Common myeloid progenitor, CD34-positive (primary cell): ENCODE results near the gene AMBRA1.
"Not testable (repeated sequence)": the region's sequence is repeated elsewhere in the genome, so short reads cannot be mapped to it uniquely, and the experiment has no call there.

Experiments
- CTCF ChIA-PET: fragments of 350-600 bp; sonication (Branson Sonifier 250); formaldehyde crosslinking; loops from one replicate; lab custom pipeline; 2021; ENCODE audit warnings: antibody characterized with exemption; lab: Charles Lee
- POLR2A ChIA-PET: fragments of 350-600 bp; sonication (Branson Sonifier 250); formaldehyde crosslinking; loops from one replicate; lab custom pipeline; 2021; ENCODE audit warnings: antibody characterized with exemption; lab: Charles Lee
- DNase-seq, 3 donors: peaks; one replicate each; pipeline versions ENCODE4 v3.0.0 to v3.0.0-alpha.2; 2013
- H3K27ac ChIP-seq, 2 experiments: 1 replicate in 1 of 2; 2 replicates in 1 of 2; pipeline ENCODE4 v1.7.0; 2013; ENCODE audit warnings: inconsistent platforms in 2 of 2, low read length in 2 of 2, mild to moderate bottlenecking in 2 of 2, low read depth in 1 of 2, moderate library complexity in 1 of 2; ENCODE audit not compliant: severe bottlenecking in 2 of 2, insufficient read depth in 1 of 2, poor library complexity in 1 of 2
- H3K27me3 ChIP-seq, 5 experiments: replicated peaks in 2 of 5; 1 replicate in 3 of 5; 2 replicates in 2 of 5; pipeline versions ENCODE4 v1.6.1 to v1.7.0; 2013; ENCODE audit warnings: low read length in 4 of 5, mild to moderate bottlenecking in 2 of 5, moderate library complexity in 2 of 5, inconsistent platforms in 1 of 5; ENCODE audit not compliant: insufficient read depth in 5 of 5, control insufficient read depth in 4 of 5
- H3K36me3 ChIP-seq, 4 experiments: 1 replicate in 2 of 4; 2 replicates in 2 of 4; pipeline versions ENCODE4 v1.6.1 to v1.7.0; 2013; ENCODE audit warnings: low read length in 3 of 4, control low read depth in 1 of 4, mild to moderate bottlenecking in 1 of 4; ENCODE audit not compliant: control insufficient read depth in 4 of 4, insufficient read depth in 4 of 4
- H3K4me1 ChIP-seq, 4 experiments: 1 replicate in 3 of 4; 2 replicates in 1 of 4; pipeline versions ENCODE4 v1.6.1 to v1.7.1; 2013; ENCODE audit warnings: low read length in 3 of 4, mild to moderate bottlenecking in 3 of 4, control low read depth in 1 of 4, inconsistent platforms in 1 of 4, moderate library complexity in 1 of 4; ENCODE audit not compliant: control insufficient read depth in 4 of 4, insufficient read depth in 4 of 4; ENCODE audit errors: control extremely low read depth in 1 of 4
- H3K4me3 ChIP-seq, 7 experiments: 1 replicate in 4 of 7; 2 replicates in 3 of 7; pipeline versions ENCODE4 v1.5.1 to v1.7.0; 2013; ENCODE audit warnings: mild to moderate bottlenecking in 7 of 7, low read length in 6 of 7, moderate library complexity in 6 of 7, inconsistent platforms in 2 of 7, low read depth in 2 of 7, control low read depth in 1 of 7; ENCODE audit not compliant: insufficient read depth in 4 of 7, control insufficient read depth in 1 of 7; ENCODE audit errors: extremely low read depth in 1 of 7
- H3K9me3 ChIP-seq, 5 experiments: 1 replicate in 4 of 5; 2 replicates in 1 of 5; pipeline versions ENCODE4 v1.6.1 to v1.7.1; 2013; ENCODE audit warnings: low read length in 4 of 5, mild to moderate bottlenecking in 2 of 5, inconsistent platforms in 1 of 5, low read depth in 1 of 5, moderate library complexity in 1 of 5; ENCODE audit not compliant: control insufficient read depth in 4 of 5, insufficient read depth in 2 of 5; ENCODE audit errors: control extremely low read depth in 1 of 5
- WGBS: methylation state at CpG from one replicate; pipeline ENCODE4 v1.1.5; 2013; ENCODE audit not compliant: insufficient coverage; 5-methylcytosine and 5-hydroxymethylcytosine counted together

Gene AMBRA1

DNA sequence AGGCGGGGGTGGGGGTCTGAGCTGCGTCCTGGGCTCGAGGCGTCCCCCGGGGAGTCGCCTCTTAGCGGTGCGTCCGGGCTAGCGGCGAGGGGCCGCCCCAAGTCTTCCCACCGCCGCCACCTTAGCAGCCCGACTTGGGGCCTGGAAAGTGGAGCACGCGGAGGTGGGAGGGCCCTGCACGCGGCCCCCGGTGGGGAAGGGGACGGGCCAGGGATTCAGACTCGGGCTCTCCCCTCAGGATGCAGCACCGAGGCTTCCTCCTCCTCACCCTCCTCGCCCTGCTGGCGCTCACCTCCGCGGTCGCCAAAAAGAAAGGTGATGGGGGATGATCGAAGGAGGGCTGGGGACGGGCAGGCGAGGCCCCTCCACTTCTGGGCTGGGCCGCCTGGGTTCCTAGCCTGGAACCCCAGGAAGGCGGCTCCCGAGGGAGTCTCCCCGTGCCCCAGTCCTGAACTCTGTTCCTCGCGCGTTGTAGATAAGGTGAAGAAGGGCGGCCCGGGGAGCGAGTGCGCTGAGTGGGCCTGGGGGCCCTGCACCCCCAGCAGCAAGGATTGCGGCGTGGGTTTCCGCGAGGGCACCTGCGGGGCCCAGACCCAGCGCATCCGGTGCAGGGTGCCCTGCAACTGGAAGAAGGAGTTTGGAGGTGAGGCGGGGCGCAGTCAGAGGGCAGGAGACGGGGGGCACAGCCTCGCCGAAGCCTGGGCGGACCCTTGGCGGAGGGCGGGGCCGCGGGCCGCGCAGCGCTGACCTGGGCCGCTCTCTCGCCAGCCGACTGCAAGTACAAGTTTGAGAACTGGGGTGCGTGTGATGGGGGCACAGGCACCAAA lies 211.8 kb downstream of the AMBRA1 start:
- peak in 1 of 3 donors; percentile 56 for DNase-seq
- H3K27ac ChIP-seq = no peak overlapping the region
- POLR2A ChIA-PET = interaction anchor here (0.6 kb wide), 1 partner anchor 23 kb away, joined by 3 read pairs; no protein-coding TSS in a partner anchor
- CTCF ChIA-PET = interaction anchor here (1.0 to 40.1 kb wide), 2 partner anchors 34 to 66 kb away, joined by 3 to 1037 read pairs; partner anchors contain the start of gene DGKZ
- peaks cover 0 to 32% (median 27%) of the 10 kb centered on the region in 4 experiments for H3K4me1 ChIP-seq
- H3K27me3 ChIP-seq = peaks cover 0 to 3% (median 0%) of the 10 kb centered on the region in 5 experiments
- peak overlapping the region; percentile 17 to 80 (median 49) for H3K4me3 ChIP-seq
- H3K9me3 ChIP-seq = no peaks in the 10 kb centered on the region
- whole genome bisulfite sequencing = 2% methylated on average over 51 of the region's 66 CpGs
- peaks cover 2 to 22% (median 17%) of the 10 kb centered on the region in 4 experiments for H3K36me3 ChIP-seq

DNA sequence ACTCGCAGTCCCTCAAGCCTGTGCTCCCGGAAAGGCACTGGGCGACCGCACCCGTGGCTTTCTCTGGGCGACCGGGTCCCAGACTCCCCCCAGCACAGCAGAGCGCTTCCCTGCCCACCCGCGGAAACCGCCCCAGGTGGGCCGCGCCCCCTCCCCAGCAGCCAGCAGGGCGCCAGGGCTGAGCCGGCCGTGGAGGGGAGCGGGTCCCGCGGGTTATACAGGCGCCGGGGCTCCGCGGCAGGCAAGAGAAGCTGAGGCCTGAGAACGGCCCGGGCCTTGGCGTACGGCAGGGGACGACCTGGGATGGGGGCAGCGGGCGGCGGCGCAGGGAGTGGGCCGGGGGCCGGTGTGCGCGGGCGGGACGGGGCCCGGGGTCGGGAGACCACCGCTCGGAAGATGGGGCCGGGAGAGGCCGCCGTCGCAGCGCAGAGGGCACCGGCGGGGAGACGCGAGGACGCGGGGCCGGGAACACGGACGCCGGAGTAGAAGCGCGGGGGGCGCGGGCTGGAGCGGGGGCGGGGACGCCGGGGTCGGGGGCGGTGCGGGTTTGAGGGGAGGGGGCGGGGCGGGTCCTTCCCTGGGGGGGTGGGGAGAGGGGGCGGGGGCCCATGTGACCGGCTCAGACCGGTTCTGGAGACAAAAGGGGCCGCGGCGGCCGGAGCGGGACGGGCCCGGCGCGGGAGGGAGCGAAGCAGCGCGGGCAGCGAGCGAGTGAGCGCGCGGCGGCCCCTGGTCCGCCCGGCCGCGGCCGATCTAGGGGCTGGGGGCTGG lies 212.6 kb downstream of the AMBRA1 start, which contains the start of gene MDK:
Gene MDK (plus strand): TSS at position 622 of the 771 bp plus-strand sequence. CDS start 389 bp downstream, outside the sequence.
- Histone ChIP-seq H3K27me3 (no peaks in the 10 kb centered on the region), H3K4me3 (peak within 1 kb of the TSS; percentile 53 to 80 (median 68)), H3K36me3 (peaks cover 4 to 29% (median 21%) of the 10 kb centered on the region in 4 experiments), H3K4me1 (peaks cover 0 to 32% (median 27%) of the 10 kb centered on the region in 4 experiments), H3K9me3 (no peaks in the 10 kb centered on the region), H3K27ac (peak within 1 kb of the TSS in 1 of 2 experiments; percentile 66)
- under 1% methylated on average over 37 of the region's 96 CpGs for WGBS
- POLR2A ChIA-PET = no interaction called here
- CTCF ChIA-PET = interaction anchor here (0.6 to 40.1 kb wide), 2 partner anchors 33 to 139 kb away, joined by 3 to 1037 read pairs; partner anchors contain the start of gene DGKZ
- DNase-seq = no peak

DNA sequence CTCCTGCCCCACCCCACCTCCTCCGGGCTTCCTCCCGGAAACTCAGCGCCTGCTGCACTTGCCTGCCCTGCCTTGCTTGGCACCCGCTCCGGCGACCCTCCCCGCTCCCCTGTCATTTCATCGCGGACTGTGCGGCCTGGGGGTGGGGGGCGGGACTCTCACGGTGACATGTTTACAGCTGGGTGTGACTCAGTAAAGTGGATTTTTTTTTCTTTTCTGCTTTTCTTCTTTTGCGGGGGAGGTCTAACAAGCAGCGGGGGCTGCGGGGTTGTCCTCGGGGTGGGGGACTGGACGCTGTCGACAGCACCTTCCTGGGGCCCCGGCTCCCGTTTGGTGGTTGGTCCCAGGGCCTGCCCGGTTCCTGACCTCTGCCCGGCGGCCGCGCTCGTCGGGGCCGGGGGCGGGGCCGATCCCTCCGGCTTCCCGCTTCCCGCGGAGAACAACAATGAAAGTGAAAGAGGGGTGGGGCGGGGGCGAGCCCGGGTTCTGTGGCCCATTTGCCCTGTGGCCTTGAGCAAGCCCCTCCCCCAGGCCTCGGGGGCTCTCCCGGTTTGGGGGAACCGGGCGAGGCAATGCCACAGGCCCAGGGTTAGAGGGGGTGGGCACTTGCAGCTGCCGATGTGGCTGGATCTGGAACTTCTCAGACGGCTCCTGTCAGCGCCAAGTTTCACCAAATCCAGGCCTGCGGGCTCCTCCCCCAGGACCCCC lies 213.3 kb downstream of the AMBRA1 start:
- Histone ChIP-seq H3K9me3 (no peaks in the 10 kb centered on the region), H3K36me3 (peaks cover 4 to 37% (median 26%) of the 10 kb centered on the region in 4 experiments), H3K4me1 (peaks cover 0 to 32% (median 27%) of the 10 kb centered on the region in 4 experiments), H3K4me3 (peak overlapping the region; percentile 53 to 80 (median 68)), H3K27ac (peak overlapping the region in 1 of 2 experiments; percentile 66), H3K27me3 (no peaks in the 10 kb centered on the region)
- WGBS = 0% methylated on average over 26 of the region's 45 CpGs
- ChIA-PET CTCF (interaction anchor here (0.6 to 40.1 kb wide), 2 partner anchors 32 to 139 kb away, joined by 3 to 1037 read pairs; partner anchors contain the start of gene DGKZ), POLR2A (interaction anchor here (0.8 kb wide), 1 partner anchor 37 kb away, joined by 3 read pairs; no protein-coding TSS in a partner anchor)
- peak; percentile 74 to 92 (median 90) for DNase-seq

DNA sequence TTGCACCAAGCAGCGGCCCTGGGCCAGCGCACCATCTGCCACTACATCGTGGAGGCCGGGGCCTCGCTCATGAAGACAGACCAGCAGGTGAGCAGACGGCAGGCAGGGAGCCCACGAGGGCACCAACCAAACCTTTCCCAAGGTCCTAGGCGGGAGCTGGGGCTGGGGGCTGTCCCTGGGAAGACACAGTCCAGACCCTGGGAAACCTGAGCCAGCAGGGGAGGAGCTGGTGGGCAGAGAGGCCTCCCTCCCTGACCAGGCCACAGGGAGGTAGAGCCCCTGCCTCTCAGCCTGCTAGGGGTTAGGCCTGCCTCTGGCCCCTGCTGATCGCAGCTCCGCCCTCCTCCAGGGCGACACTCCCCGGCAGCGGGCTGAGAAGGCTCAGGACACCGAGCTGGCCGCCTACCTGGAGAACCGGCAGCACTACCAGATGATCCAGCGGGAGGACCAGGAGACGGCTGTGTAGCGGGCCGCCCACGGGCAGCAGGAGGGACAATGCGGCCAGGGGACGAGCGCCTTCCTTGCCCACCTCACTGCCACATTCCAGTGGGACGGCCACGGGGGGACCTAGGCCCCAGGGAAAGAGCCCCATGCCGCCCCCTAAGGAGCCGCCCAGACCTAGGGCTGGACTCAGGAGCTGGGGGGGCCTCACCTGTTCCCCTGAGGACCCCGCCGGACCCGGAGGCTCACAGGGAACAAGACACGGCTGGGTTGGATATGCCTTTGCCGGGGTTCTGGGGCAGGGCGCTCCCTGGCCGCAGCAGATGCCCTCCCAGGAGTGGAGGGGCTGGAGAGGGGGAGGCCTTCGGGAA lies 214.1 kb downstream of the AMBRA1 start:
- H3K27ac ChIP-seq, H3K9me3 ChIP-seq, H3K4me3 ChIP-seq, H3K27me3 ChIP-seq, DNase-seq: not testable (repeated sequence)
- ChIA-PET CTCF (interaction anchor here (2.0 to 40.1 kb wide), 2 partner anchors 7 to 31 kb away, joined by 8 to 1037 read pairs; partner anchors contain the start of gene DGKZ), POLR2A (interaction anchor here (0.5 to 0.8 kb wide), 2 partner anchors 36 to 361 kb away, joined by 3 to 4 read pairs; no protein-coding TSS in a partner anchor)
- H3K36me3 ChIP-seq = peaks cover 6 to 45% (median 31%) of the 10 kb centered on the region in 4 experiments
- peaks cover 0 to 29% (median 27%) of the 10 kb centered on the region in 4 experiments for H3K4me1 ChIP-seq
- WGBS = 79% methylated on average over 10 of the region's 36 CpGs

DNA sequence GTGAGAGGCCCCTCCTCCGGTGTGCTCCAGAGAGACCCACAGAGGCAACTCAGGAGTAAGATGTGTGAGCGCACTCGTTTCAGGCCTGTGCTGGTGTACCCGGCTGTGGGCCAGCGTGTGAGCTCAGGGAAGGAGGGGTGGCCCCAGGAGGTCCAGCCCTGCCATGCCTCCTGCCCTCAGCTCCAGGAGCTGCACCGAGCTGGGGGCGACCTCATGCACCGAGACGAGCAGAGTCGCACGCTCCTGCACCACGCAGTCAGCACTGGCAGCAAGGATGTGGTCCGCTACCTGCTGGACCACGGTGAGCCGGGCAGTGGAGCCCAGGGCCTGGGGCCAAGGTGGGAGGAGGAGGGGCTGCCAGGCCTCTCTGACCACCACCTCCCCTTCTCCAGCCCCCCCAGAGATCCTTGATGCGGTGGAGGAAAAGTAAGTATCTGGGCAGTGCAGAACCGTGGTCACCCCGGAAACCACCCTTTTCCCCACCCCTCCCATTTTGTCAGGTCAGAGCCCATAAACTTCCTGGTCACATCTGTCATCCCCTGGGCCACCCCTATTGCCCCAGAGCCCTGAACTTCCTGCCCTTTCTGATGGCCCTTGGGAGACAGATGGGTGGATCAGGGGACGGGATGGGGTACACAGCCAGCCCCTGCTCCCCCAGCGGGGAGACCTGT lies 214.9 kb downstream of the AMBRA1 start:
- H3K9me3 ChIP-seq = no peaks in the 10 kb centered on the region
- H3K4me3 ChIP-seq = no peak overlapping the region
- H3K27ac ChIP-seq = no peak overlapping the region
- peaks cover 0 to 28% (median 26%) of the 10 kb centered on the region in 4 experiments for H3K4me1 ChIP-seq
- WGBS = 88% methylated on average over 15 of the region's 20 CpGs
- H3K36me3 ChIP-seq = peaks cover 6 to 52% (median 38%) of the 10 kb centered on the region in 4 experiments
- ChIA-PET POLR2A (interaction anchor here (0.5 kb wide), 1 partner anchor 361 kb away, joined by 4 read pairs; no protein-coding TSS in a partner anchor), CTCF (interaction anchor here (1.4 to 40.1 kb wide), 4 partner anchors 8 to 66 kb away, joined by 3 to 1037 read pairs (median 10); partner anchors contain the start of gene DGKZ)
- no peak for DNase-seq
- H3K27me3 ChIP-seq = no peaks in the 10 kb centered on the region
